Activated CD4-positive, alpha-beta memory T cell treated with anti-CD3 and anti-CD28 coated beads, Interleukin-2, amount 10 ng/mL, durations not matched to agents 7 days and 5 days (primary cell): ENCODE results near the gene OR6B1. TPM values are rescaled to one million over a fixed set of nuclear protein-coding genes. Genes with fewer than 3 reads are reported as not detected.
"Not testable (repeated sequence)": the region's sequence is repeated elsewhere in the genome, so short reads cannot be mapped to it uniquely, and the experiment has no call there.

Source experiments
- CTCF ChIA-PET: fragments of 350-600 bp; sonication (Branson Sonifier 250); formaldehyde crosslinking; loops from one replicate; lab custom pipeline; 2021; ENCODE audit warnings: antibody characterized with exemption, inconsistent platforms; lab: Charles Lee
- POLR2A ChIA-PET: fragments of 350-600 bp; sonication (Branson Sonifier 250); formaldehyde crosslinking; loops from one replicate; lab custom pipeline; 2021; ENCODE audit warnings: antibody characterized with exemption; lab: Charles Lee
- DNase-seq: peaks from one replicate; pipeline ENCODE4 v3.0.0-alpha.2; 2020
- H3K27ac Mint-ChIP-seq: one replicate; pipeline ENCODE4 v1.8.0; 2021; ENCODE audit warnings: mild to moderate bottlenecking, mixed read lengths
- H3K27me3 Mint-ChIP-seq: one replicate; pipeline ENCODE4 v1.8.0; 2021; ENCODE audit warnings: mixed read lengths
- H3K36me3 Mint-ChIP-seq: one replicate; pipeline ENCODE4 v1.8.0; 2021; ENCODE audit warnings: low read depth, mixed read lengths
- H3K4me1 Mint-ChIP-seq: one replicate; pipeline ENCODE4 v1.8.0; 2021; ENCODE audit warnings: mixed read lengths
- H3K4me3 Mint-ChIP-seq: one replicate; pipeline ENCODE4 v1.8.0; 2021; ENCODE audit warnings: mild to moderate bottlenecking, mixed read lengths
- H3K9me3 Mint-ChIP-seq: one replicate; pipeline ENCODE4 v1.8.0; 2021; ENCODE audit warnings: mixed read lengths
- total RNA-seq, 2 experiments: library from RNA; stranded (reverse); gene quantifications; one replicate each; pipeline ENCODE4 v1.2.3, GENCODE V29; 2021

The OR6B1 gene
- total RNA-seq, 2 experiments from 2014 or later = not detected

- Mint-ChIP-seq H3K4me3 (no peak overlapping the region), H3K36me3 (no peaks in the 10 kb centered on the region), H3K9me3 (no peaks in the 10 kb centered on the region), H3K27me3 (no peaks in the 10 kb centered on the region), H3K4me1 (no peaks in the 10 kb centered on the region), H3K27ac (no peak overlapping the region)
- POLR2A ChIA-PET = no interaction called here
- CTCF ChIA-PET = no interaction called here
- no peak for DNase-seq
Measured at GRCh38 chr7:143980746-143981510, 19.2 kb upstream of the OR6B1 start.

GRCh38 chr7:143983960-143984359 lies 16.2 kb upstream of the OR6B1 start:
- Mint-ChIP-seq H3K4me1 (peaks cover 5% of the 10 kb centered on the region), H3K9me3 (no peaks in the 10 kb centered on the region), H3K27ac (no peak overlapping the region), H3K4me3 (no peak overlapping the region), H3K27me3 (no peaks in the 10 kb centered on the region), H3K36me3 (no peaks in the 10 kb centered on the region)
- CTCF ChIA-PET = no interaction called here
- POLR2A ChIA-PET = no interaction called here
- no peak for DNase-seq

GRCh38 chr7:143987513-143987912 lies 12.6 kb upstream of the OR6B1 start:
- ChIA-PET POLR2A (no interaction called here), CTCF (interaction anchor here (1.2 kb wide), 1 partner anchor 140 kb away, joined by 4 read pairs; no protein-coding TSS in a partner anchor)
- peaks cover 5% of the 10 kb centered on the region for H3K9me3 Mint-ChIP-seq

GRCh38 chr7:143988976-143989745 lies 11.0 kb upstream of the OR6B1 start:
- H3K27me3 Mint-ChIP-seq = no peaks in the 10 kb centered on the region
- ChIA-PET CTCF (no interaction called here), POLR2A (no interaction called here)
- H3K9me3 Mint-ChIP-seq = peaks cover 5% of the 10 kb centered on the region
- H3K27ac Mint-ChIP-seq = no peak overlapping the region
- no peak for DNase-seq
- H3K36me3 Mint-ChIP-seq = no peaks in the 10 kb centered on the region
- no peak overlapping the region for H3K4me3 Mint-ChIP-seq
- H3K4me1 Mint-ChIP-seq = peaks cover 5% of the 10 kb centered on the region

More at GRCh38 chr7:143987513-143987912, 12.6 kb upstream of the OR6B1 start:
- Mint-ChIP-seq H3K4me1 (peaks cover 5% of the 10 kb centered on the region), H3K4me3 (no peak overlapping the region), H3K27me3 (no peaks in the 10 kb centered on the region), H3K27ac (no peak overlapping the region), H3K36me3 (no peaks in the 10 kb centered on the region)
- no peak for DNase-seq

- H3K4me1 Mint-ChIP-seq = peaks cover 1% of the 10 kb centered on the region
- POLR2A ChIA-PET = no interaction called here
- CTCF ChIA-PET = no interaction called here
- H3K9me3 Mint-ChIP-seq = peaks cover 5% of the 10 kb centered on the region
- H3K4me3 Mint-ChIP-seq = no peak overlapping the region
- peaks cover 3% of the 10 kb centered on the region for H3K27me3 Mint-ChIP-seq
- no peak for DNase-seq
- no peaks in the 10 kb centered on the region for H3K36me3 Mint-ChIP-seq
- no peak overlapping the region for H3K27ac Mint-ChIP-seq
Measured at GRCh38 chr7:143992670-143993069, 7.5 kb upstream of the OR6B1 start.

GRCh38 chr7:143993924-143994323 lies 6.2 kb upstream of the OR6B1 start:
- peaks cover 5% of the 10 kb centered on the region for H3K9me3 Mint-ChIP-seq
- no peaks in the 10 kb centered on the region for H3K36me3 Mint-ChIP-seq
- no peak overlapping the region for H3K27ac Mint-ChIP-seq
- CTCF ChIA-PET = no interaction called here
- no peak for DNase-seq
- no peak overlapping the region for H3K4me3 Mint-ChIP-seq
- H3K27me3 Mint-ChIP-seq = peaks cover 3% of the 10 kb centered on the region
- no peaks in the 10 kb centered on the region for H3K4me1 Mint-ChIP-seq
- POLR2A ChIA-PET = no interaction called here

- no peak overlapping the region for H3K27ac Mint-ChIP-seq
- POLR2A ChIA-PET = no interaction called here
Measured at GRCh38 chr7:144001543-144001942, 1.4 kb downstream of the OR6B1 start.

GRCh38 chr7:144004703-144005102 lies 4.6 kb downstream of the OR6B1 start:
- H3K27me3 Mint-ChIP-seq = peaks cover 11% of the 10 kb centered on the region
- ChIA-PET CTCF (no interaction called here), POLR2A (no interaction called here)
- H3K27ac Mint-ChIP-seq = no peak overlapping the region
- peaks cover 4% of the 10 kb centered on the region for H3K9me3 Mint-ChIP-seq
- no peaks in the 10 kb centered on the region for H3K4me1 Mint-ChIP-seq
- H3K36me3 Mint-ChIP-seq = no peaks in the 10 kb centered on the region
- no peak overlapping the region for H3K4me3 Mint-ChIP-seq
- DNase-seq = no peak

More at GRCh38 chr7:144001543-144001942, 1.4 kb downstream of the OR6B1 start:
- CTCF ChIA-PET = interaction anchor here (1.3 kb wide), 1 partner anchor 126 kb away, joined by 3 read pairs; no protein-coding TSS in a partner anchor
- Mint-ChIP-seq H3K4me1 (no peaks in the 10 kb centered on the region), H3K9me3 (no peaks in the 10 kb centered on the region), H3K27me3 (peaks cover 16% of the 10 kb centered on the region), H3K4me3 (no peak overlapping the region), H3K36me3 (no peaks in the 10 kb centered on the region)
- DNase-seq = no peak

GRCh38 chr7:144006029-144006691 lies 6.0 kb downstream of the OR6B1 start:
- POLR2A ChIA-PET = no interaction called here

GRCh38 chr7:144006692-144007042 lies 6.5 kb downstream of the OR6B1 start:
- Mint-ChIP-seq H3K4me1 (no peaks in the 10 kb centered on the region), H3K4me3 (no peak overlapping the region), H3K36me3 (no peaks in the 10 kb centered on the region), H3K27me3 (peaks cover 8% of the 10 kb centered on the region), H3K27ac (no peak overlapping the region), H3K9me3 (peaks cover 7% of the 10 kb centered on the region)
- no peak for DNase-seq
- CTCF ChIA-PET = no interaction called here
- POLR2A ChIA-PET = no interaction called here

More at GRCh38 chr7:144006029-144006691, 6.0 kb downstream of the OR6B1 start:
- CTCF ChIA-PET = no interaction called here
- no peaks in the 10 kb centered on the region for H3K36me3 Mint-ChIP-seq
- peaks cover 10% of the 10 kb centered on the region for H3K27me3 Mint-ChIP-seq
- no peak for DNase-seq
- no peak overlapping the region for H3K4me3 Mint-ChIP-seq
- H3K4me1 Mint-ChIP-seq = no peaks in the 10 kb centered on the region
- H3K9me3 Mint-ChIP-seq = peaks cover 7% of the 10 kb centered on the region
- H3K27ac Mint-ChIP-seq = no peak overlapping the region

- POLR2A ChIA-PET = no interaction called here
- peaks cover 7% of the 10 kb centered on the region for H3K9me3 Mint-ChIP-seq
- CTCF ChIA-PET = no interaction called here
- no peak for DNase-seq
- peaks cover 3% of the 10 kb centered on the region for H3K27me3 Mint-ChIP-seq
- H3K4me1 Mint-ChIP-seq = no peaks in the 10 kb centered on the region
- H3K36me3 Mint-ChIP-seq = no peaks in the 10 kb centered on the region
- no peak overlapping the region for H3K27ac Mint-ChIP-seq
- H3K4me3 Mint-ChIP-seq = no peak overlapping the region
Measured at GRCh38 chr7:144009361-144009760, 9.2 kb downstream of the OR6B1 start.

- DNase-seq, H3K27me3 Mint-ChIP-seq, H3K9me3 Mint-ChIP-seq, POLR2A ChIA-PET, H3K4me1 Mint-ChIP-seq, H3K4me3 Mint-ChIP-seq, H3K27ac Mint-ChIP-seq, CTCF ChIA-PET, H3K36me3 Mint-ChIP-seq: not testable (repeated sequence)
Measured at GRCh38 chr7:144010061-144010460, 9.9 kb downstream of the OR6B1 start.

- H3K9me3 Mint-ChIP-seq, H3K27ac Mint-ChIP-seq, H3K27me3 Mint-ChIP-seq, H3K4me1 Mint-ChIP-seq, POLR2A ChIA-PET, H3K4me3 Mint-ChIP-seq, DNase-seq, H3K36me3 Mint-ChIP-seq, CTCF ChIA-PET: not testable (repeated sequence)
Measured at GRCh38 chr7:144010821-144011220, 10.7 kb downstream of the OR6B1 start.
